NOMO-1 (cell line): ENCODE data around the gene RPS6KA2.
A peak's percentile ranks its signal among the peaks of the same experiment; 100 is the strongest.
"Not testable (repeated sequence)": the region's sequence is repeated elsewhere in the genome, so short reads cannot be mapped to it uniquely, and the experiment has no call there.

Source experiments
- DNase-seq, 2 experiments: peaks; one replicate each; lab custom pipeline; 2025; ENCODE audit not compliant: unreplicated experiment in 2 of 2; lab: John Stamatoyannopoulos, UW

Gene RPS6KA2

DNA sequence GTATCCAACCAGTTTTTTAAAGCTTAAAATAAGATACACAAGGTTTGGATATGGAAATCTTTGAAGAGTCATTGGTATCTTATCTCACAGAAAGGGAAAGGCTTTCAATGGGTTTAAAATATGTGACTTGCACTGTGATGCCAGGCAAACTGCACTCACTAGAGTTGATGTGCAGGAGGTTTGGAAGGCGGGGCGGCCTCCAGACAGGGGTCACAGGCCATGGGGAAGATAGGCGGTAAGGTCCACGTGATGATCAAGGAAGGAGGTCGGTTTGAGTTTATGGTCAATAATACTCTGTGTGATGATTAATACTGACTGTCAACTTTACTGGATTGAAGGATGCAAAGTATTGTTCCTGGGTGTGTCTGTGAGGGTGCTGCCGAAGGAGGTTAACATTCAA, 31.1 kb downstream of the RPS6KA2 start:
- DNase-seq, result no peak

GRCh38 chr6:166595061-166595780, 31.8 kb downstream of the RPS6KA2 start:
- no peak for DNase-seq

DNA sequence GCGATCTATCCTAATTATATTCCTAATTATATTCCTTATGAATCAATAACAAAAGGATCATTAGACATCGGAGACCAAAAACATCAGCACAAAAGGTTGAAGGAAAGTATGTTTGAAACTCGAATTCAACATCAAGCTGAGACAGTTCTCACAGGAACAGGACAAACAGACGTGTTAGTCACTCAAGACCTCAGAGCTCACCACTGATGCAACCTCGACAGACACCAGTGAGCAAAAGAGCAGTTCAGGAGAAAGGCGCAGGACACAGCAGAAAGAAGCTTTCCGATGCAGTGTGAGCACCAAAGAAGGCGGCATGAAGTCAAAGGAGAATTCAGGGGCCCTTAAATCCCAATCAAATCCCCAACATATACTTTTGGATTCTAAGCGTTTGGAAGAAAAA, 34.2 kb downstream of the RPS6KA2 start:
- peak in 1 of 2 experiments; percentile 8 for DNase-seq

GRCh38 chr6:166591961-166592520, 35.0 kb downstream of the RPS6KA2 start:
- DNase-seq, result no peak

DNA sequence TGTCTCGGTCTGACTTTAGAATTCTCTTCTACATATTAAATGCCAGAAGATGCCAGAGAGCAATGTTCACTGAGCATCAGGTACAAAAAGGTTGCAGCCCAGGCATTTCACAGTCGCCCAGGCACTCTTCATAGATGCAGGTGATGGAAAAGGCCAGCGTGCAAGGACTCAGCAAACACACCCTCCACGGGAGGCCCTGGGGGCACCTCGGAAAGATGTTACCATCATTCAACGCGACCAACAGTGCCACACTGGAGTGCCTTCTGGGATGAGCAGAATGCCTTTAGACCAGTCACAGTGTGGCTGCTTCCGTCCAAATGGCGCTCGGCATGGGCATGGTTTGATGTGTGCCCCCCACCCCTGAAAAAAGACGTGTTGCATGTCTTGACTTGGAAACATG, 36.0 kb downstream of the RPS6KA2 start:
- no peak for DNase-seq

DNA sequence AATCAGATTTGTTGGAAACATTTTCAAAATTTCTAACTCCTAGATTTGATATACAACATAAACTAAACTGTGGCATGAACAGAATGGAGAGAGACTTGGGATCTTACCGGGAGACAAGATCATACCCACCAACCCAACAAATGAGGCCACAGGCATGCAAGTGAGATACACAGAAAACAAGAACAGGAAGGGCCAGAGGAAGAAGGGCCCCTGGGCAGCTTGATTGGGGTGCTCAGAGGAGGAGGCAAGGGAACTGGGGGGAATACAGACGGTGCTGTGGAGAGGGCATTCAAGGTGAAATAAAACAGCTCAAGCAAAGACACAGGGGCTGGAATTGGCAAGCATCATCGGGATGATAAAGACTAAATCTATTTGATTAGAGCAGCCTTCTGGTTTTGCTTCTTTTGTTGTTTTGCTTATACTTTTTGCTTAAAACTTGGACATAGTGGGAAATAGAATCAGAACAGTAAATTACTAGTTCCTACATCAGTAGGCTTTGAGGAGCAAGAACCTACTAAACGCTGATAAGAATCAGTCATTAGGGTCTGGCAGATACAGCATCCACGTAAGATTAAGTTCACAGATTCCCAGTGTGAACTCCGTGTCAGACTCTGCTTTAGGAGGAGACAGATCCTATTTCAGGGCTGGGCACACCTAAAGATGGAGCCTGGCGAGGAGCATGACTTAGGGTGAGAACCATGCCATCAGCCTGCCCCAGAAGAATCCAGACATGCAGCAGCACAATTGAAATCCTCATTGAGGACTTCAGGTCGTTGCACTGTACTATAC, 37.1 kb downstream of the RPS6KA2 start:
- DNase-seq, result no peak

DNA sequence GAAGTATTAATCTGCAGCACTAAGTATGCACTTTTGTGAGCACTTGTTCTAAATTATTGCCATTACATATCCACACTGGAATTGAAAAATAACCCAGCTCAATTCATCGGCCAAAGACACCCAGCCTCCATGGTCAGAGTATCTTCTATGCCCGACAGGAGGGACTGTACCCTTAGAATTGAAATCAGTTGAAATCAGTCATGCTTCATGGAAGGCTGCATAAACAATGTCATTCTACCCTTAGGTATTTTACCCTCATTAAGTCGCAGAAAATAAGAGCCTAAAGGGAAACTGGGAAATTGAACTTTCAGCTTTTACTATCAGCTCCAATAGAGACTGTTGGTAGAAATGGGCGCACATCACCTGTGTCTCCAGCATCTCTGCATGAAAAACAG, 37.7 kb downstream of the RPS6KA2 start:
- DNase-seq, result no peak

- DNase-seq, result peak; percentile 71 to 83
These were observed 38.2 kb downstream of the RPS6KA2 start for GRCh38 chr6:166588691-166589336.

- peak; percentile 41 to 76 for DNase-seq
These were observed 39.2 kb downstream of the RPS6KA2 start for GRCh38 chr6:166587631-166588413.

DNA sequence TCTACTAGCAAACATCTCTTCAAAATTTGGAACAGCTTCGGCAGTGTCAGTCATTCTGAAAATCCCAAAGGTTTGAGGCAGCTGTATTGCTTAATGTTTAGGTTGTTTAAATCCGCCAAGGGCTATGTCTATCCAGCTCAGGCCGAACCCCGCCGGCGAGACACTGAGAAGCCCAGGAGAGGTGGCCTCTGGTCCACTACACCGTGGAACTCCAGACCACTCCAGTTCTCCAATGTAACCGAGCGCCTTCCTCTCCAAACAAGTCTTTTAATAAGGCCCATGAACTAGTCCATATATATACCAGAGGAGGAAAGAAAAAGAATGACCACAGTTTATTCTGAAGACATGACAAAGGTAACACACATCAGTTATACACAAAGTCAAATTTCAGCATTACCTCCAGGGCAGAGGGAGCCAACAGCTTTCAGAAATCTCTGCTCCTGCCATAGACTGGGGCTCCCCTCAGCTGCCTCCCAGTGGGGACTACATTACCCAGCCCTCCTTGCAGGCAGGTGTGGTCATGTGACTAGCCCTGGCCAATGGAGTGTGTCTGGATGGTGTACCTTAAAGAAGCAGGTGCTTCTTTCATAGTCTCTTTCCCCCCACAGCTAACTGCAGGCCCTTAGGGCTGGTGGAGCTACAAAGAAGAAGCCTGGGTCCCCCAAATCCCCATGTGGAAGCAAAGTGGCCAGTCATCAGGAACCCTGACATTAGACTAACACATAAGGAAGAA, 40.5 kb downstream of the RPS6KA2 start, which contains the start of gene RAMACL:
RAMACL (minus strand) TSS at position 255 of the 733 bp plus-strand sequence; CDS start at position 54, 201 bp downstream.
- no peak for DNase-seq

DNA sequence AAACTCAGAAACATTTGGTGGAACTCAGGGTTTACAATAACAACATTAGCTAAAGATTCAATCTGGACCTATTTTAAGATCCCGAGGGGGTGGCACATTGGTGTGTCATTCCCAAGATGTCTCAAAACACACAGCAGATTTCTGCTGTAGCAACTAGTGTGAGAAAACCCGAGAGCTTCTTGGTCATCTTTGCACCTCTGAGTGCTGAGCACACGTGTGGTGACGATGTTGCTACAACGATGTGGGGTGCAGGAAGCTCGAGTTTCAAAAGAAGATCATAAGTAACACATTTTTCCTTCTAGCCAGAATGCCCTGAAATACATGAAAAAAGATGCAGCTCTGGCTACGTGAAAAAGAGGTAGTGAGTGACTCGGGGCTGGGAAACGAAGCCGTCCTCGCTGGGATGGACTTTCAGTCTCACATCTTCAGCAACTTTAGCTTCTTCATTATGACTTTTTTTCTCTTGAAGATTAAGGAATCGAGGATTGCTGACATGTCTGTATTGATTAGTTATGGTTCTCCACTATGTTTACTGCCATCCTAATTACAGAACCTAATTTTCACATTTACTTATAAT, 42.1 kb downstream of the RPS6KA2 start:
- DNase-seq, result no peak

- DNase-seq, result peak; percentile 25 to 46
These were observed 42.9 kb downstream of the RPS6KA2 start for GRCh38 chr6:166584155-166584554.

DNA sequence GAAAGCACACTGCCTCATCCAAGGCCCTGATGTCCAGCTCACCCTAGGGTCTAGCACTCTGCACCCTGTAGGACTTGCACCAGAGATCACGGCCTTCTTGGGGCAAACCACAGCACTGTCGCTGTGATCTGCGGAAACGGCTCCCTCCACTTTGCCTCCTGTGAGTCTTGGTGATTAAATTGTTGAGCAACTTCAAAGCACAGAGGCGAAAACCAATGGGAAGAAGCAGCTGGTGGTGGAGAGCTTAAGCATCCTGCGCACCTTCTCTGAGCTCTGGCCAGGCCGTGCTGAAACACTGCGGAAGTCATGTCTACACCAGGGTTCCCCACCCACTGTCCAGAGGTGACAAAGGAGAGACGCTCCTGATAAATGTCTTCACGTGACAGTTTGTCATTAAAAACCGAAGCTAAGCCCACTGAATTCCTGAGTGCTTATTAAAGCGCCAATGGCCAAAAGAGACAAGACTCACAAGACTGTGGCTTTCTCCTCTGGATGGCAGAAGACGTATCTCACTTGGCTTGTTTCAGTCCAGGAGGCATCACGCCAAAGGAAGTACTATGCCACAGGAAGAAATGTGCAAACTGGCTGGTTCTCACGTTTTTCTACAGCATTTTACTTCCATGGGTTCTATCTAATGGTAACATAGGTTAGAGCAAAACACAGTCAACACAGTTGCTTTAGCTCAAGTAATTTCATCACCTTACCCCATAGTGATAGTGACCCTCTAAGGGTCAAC, 43.7 kb downstream of the RPS6KA2 start:
- no peak for DNase-seq

DNA sequence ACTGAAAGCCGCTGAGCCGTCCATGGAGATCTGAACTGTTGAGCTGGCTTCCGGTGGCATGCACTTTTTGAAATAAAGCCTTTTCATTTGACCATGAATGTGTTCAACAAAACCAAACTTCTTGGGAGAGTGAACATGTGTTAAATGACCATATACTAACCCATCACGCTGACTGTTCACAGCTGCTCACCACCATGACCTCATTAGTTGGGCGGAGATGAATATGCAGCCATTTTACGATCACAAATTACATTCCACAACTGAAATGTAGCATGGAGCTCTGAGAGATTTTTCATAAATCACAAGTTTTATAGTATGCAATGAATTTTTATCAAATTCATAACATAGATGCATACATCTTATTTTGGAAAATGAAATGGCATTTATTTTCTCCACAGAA, 44.8 kb downstream of the RPS6KA2 start:
- no peak for DNase-seq

DNA sequence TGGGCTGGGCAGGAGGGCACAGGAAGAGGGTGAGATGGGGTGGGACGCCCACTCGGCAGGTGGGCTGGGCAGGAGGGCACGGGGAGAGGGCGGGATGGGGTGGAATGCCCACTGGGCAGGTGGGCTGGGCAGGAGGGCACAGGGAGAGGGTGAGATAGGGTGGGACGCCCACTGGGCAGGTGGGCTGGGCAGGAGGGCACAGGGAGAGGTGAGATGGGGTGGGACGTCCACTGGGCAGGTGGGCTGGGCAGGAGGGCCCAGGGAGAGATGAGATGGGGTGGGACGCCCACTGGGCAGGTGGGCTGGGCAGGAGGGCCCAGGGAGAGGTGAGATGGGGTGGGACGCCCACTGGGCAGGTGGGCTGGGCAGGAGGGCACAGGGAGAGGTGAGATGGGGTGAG, 45.2 kb downstream of the RPS6KA2 start:
- DNase-seq, result not testable (repeated sequence)

GRCh38 chr6:166581091-166581511, 46.0 kb downstream of the RPS6KA2 start:
- no peak for DNase-seq

- no peak for DNase-seq
These were observed 46.7 kb downstream of the RPS6KA2 start for GRCh38 chr6:166580076-166581050.
